ENCODE results near the gene SLC5A3.

The SLC5A3 gene

DNA sequence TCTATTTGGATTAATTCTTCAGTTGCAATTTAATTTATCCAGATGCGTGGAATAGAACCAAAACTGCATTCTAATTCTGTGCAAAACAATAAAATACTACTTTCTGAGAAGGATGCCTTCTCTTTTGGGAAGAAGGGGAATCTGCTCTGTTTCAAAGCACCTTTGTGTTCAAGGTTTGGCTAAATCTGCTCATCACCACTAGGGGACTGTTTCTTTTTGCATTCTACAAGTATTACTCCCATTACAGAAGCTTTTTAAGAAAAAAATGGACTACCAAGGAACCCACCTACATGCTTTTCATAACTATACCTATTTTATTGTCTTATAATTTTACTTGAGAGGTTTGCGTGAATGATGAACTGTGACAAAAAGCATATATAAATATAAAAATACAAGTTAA is 18.2 kb downstream of the SLC5A3 start:
- TF ChIP-seq, protein P1, sequence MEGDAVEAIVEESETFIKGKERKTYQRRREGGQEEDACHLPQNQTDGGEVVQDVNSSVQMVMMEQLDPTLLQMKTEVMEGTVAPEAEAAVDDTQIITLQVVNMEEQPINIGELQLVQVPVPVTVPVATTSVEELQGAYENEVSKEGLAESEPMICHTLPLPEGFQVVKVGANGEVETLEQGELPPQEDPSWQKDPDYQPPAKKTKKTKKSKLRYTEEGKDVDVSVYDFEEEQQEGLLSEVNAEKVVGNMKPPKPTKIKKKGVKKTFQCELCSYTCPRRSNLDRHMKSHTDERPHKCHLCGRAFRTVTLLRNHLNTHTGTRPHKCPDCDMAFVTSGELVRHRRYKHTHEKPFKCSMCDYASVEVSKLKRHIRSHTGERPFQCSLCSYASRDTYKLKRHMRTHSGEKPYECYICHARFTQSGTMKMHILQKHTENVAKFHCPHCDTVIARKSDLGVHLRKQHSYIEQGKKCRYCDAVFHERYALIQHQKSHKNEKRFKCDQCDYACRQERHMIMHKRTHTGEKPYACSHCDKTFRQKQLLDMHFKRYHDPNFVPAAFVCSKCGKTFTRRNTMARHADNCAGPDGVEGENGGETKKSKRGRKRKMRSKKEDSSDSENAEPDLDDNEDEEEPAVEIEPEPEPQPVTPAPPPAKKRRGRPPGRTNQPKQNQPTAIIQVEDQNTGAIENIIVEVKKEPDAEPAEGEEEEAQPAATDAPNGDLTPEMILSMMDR (IDR thresholded peaks at IDR 0.05) = peak; percentile 42

DNA sequence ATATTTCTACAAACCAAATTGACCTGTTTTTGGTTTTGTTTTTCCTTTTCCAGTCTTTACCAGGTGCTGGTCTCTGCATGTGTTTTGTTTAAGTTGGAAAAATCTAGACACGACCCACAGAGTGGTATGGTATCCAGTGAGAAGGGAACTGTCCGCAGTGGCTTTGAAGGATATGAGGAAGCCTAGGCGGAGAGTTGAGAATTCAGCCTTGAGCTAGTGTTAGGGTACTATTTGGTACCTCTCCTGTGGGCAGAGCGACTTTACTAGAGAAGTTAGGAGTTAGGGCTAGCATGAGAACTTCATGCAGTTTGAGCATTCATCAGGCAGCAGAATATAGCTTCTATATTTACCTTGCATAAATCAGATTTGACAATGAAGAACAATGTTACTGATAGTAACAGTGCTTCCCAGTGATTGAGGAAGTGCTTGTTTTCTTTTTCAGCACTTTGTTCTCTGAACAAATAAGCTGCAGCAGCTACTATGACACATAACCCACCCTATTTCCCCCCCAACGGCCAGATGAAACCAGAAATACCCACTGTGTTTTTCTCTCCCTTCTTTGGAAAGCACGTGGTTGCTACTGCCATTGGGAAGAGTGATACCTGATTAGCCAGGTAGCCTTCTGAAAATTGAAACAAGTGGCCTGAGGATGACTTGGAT is 19.0 kb downstream of the SLC5A3 start:
- TF ChIP-seq, protein P1 (IDR thresholded peaks at IDR 0.05) = no peak

DNA sequence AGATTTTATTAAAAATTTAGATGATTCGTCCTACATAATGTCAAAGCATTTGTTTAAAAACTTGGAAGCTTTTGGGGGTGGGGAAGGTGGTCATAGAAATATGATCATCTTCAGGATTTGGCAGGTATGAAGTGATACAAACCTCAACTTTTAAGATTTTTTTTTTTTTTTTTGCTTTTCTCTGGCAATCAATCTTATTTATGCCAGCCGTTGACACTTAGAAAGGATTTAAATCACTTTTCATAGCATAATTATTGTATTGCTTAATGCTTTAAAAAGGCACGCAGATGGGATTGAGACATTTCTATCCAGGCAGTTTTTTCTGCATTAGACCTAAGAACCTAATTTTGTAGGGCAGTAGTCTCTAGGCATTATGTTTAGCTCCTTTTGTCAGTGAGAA is 19.7 kb downstream of the SLC5A3 start:
- TF ChIP-seq, protein P1 (IDR thresholded peaks at IDR 0.05) = no peak

DNA sequence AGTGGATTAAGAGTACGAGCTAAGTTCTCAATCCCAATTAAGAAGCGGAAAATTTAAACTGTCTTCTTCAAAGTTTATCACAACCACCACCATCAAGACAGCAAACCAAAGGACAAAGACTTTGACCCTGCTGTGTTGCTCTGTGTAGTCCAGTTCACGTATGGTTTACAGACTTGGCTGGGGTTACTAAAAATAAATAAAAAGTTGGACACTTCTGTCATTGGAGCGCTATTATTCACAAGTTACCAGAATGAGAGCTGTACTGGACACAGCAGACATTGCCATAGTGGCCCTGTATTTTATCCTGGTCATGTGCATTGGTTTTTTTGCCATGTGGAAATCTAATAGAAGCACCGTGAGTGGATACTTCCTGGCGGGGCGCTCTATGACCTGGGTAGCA is 21.6 kb downstream of the SLC5A3 start:
- TF ChIP-seq, protein P1 (IDR thresholded peaks at IDR 0.05) = no peak

DNA sequence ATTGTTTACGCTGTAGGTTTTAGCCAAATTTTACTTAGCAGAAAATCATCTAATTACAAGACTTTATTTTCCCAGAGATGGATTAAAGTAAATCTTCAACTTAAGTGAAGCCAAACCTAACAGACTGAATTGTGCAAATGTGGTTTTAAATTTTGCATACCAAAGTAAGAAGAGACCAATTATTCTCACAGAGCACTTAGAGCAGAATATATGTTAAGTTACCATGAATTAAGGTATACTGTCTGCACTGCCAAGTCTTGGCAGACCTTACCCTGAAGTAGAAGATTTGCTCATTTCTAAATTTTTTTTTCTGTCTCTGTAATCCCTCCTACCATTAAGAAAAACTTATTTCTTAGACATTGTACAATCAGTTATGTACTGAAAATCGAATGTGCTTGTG is 24.1 kb downstream of the SLC5A3 start:
- TF ChIP-seq, protein P1 (IDR thresholded peaks at IDR 0.05) = no peak

DNA sequence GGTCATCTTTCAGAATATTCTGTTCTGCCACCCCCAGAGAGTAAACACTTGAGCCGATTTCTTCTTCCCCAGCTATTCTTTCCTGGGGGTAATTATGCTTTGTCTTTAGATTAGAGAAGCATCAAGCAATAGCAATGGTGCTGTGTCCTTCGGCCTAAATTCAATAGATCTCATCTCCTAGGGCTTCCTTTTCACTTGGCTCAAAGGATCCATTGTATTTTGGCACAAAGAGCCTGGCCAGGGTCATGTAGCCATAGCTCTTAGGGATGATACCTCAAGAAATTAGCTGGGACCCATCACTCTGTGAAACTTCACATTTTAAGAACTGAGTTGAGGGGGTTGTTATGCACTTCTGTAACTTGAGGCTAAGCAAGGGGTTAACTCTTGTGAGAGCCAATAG is 27.0 kb downstream of the SLC5A3 start:
- TF ChIP-seq, protein P1 (IDR thresholded peaks at IDR 0.05) = no peak

DNA sequence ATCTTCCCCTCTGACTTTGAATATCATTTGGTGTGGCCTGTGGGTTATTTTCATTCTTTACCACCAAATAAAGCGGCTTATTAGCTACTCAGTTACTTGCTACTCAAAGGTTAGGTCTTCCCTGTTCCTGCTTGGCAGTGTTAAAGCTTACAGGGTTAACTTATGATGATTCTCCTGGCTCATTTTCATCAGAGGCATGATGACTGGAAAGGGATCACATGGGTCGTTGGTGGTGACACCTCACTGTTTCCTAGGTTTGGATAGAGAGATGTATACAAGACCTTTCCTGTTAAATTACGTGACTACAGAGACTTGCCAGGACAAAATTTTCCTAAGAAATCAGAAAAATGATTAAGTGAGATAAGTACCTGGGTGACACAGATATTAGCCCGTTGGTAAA is 27.4 kb downstream of the SLC5A3 start:
- TF ChIP-seq, protein P1 (IDR thresholded peaks at IDR 0.05) = no peak

Data from LNCAP (cell line).